Small intestine (tissue), 7 donors: ENCODE data around the gene PCNX2. TPM values are rescaled to one million over a fixed set of nuclear protein-coding genes. Genes with fewer than 3 reads are reported as not detected.

ENCODE experiments used
- DNase-seq, 2 donors: peaks; one replicate each; pipeline versions ENCODE4 v3.0.0 to v3.0.0-alpha.2; 2013
- FAIRE-seq: peaks from 2 replicates; lab custom pipeline; 2012; peaks lifted over from hg19 to GRCh38; lab: Jason Lieb, UNC
- H3K27ac ChIP-seq, 3 donors: one replicate each; pipeline ENCODE4 v1.5.1; 2013; ENCODE audit warnings: low read length in 2 of 3, mild to moderate bottlenecking in 2 of 3, control low read depth in 1 of 3, inconsistent platforms in 1 of 3, low read depth in 1 of 3, moderate library complexity in 1 of 3
- H3K27me3 ChIP-seq, 3 donors: one replicate each; pipeline ENCODE4 v1.6.1; 2013; ENCODE audit warnings: low read length in 3 of 3, inconsistent platforms in 1 of 3; ENCODE audit not compliant: control insufficient read depth in 3 of 3, insufficient read depth in 3 of 3
- H3K36me3 ChIP-seq, 3 donors: one replicate each; pipeline ENCODE4 v1.6.1; 2013; ENCODE audit warnings: low read length in 3 of 3, inconsistent platforms in 1 of 3, low read depth in 1 of 3, mild to moderate bottlenecking in 1 of 3, moderate library complexity in 1 of 3; ENCODE audit not compliant: control insufficient read depth in 3 of 3, insufficient read depth in 2 of 3
- H3K4me1 ChIP-seq, 3 donors: one replicate each; pipeline ENCODE4 v1.6.1; 2013; ENCODE audit warnings: low read length in 2 of 3, inconsistent platforms in 1 of 3, low read depth in 1 of 3, mild to moderate bottlenecking in 1 of 3, moderate library complexity in 1 of 3; ENCODE audit not compliant: control insufficient read depth in 3 of 3, insufficient read depth in 2 of 3
- H3K4me3 ChIP-seq, 3 donors: one replicate each; pipeline ENCODE4 v1.5.1; 2013; ENCODE audit warnings: low read length in 3 of 3, control low read depth in 1 of 3, inconsistent platforms in 1 of 3, low read depth in 1 of 3, mild to moderate bottlenecking in 1 of 3, moderate library complexity in 1 of 3
- H3K9me3 ChIP-seq, 2 donors: one replicate each; pipeline ENCODE4 v1.6.1; 2013; ENCODE audit warnings: low read depth in 1 of 2, low read length in 1 of 2; ENCODE audit not compliant: control insufficient read depth in 2 of 2, insufficient read depth in 1 of 2
- WGBS, 3 donors: extraction: QIAGEN DNeasy Blood & Tissue Kit; methylation state at CpG; one replicate each; pipeline ENCODE4 v1.1.7; 2013; 5-methylcytosine and 5-hydroxymethylcytosine counted together
- polyA plus RNA-seq, 4 donors: library from polyadenylated mRNA; stranded (reverse) in 3 of 4; unstranded in 1 of 4; fragments of 200-250 nt in 3 of 4; fragments of 120-200 nt in 1 of 4; gene quantifications; one replicate each; pipeline versions ENCODE4 v1.2.1 to v1.2.3, GENCODE V29; 2013
- donor health status: healthy with polysubstance abuse.
- donor health status: control.
- donor health status: control.
- donor health status: Bipolar disorder and iron deficiency.
- donor health status: healthy.

The PCNX2 gene
- polyA plus RNA-seq, 4 donors: 1.3 to 18.1 (median 5.1) TPM

GRCh38 chr1:232984577-232985425 lies 310.7 kb downstream of the PCNX2 start:
- peak in 1 of 2 donors; percentile 15 for DNase-seq
- Histone ChIP-seq H3K9me3 (no peaks in the 10 kb centered on the region), H3K36me3 (peaks cover 0 to 17% (median 0%) of the 10 kb centered on the region in 3 donors), H3K4me3 (no peak overlapping the region), H3K27me3 (no peaks in the 10 kb centered on the region), H3K27ac (no peak overlapping the region), H3K4me1 (peaks cover 0 to 3% (median 0%) of the 10 kb centered on the region in 3 donors)
- 85 to 86% (median 86%) methylated on average over 10 of the region's 10 CpGs for WGBS, 3 donors
- no peak for FAIRE-seq

GRCh38 chr1:232983817-232984567 lies 311.5 kb downstream of the PCNX2 start:
- Histone ChIP-seq H3K27ac (no peak overlapping the region), H3K4me3 (no peak overlapping the region), H3K36me3 (peaks cover 0 to 24% (median 0%) of the 10 kb centered on the region in 3 donors), H3K27me3 (no peaks in the 10 kb centered on the region), H3K9me3 (no peaks in the 10 kb centered on the region), H3K4me1 (peaks cover 0 to 3% (median 0%) of the 10 kb centered on the region in 3 donors)
- 89 to 92% (median 90%) methylated on average over 25 of the region's 25 CpGs for WGBS, 3 donors
- no peak for FAIRE-seq
- no peak for DNase-seq

- FAIRE-seq (no peak), DNase-seq (no peak)
- Histone ChIP-seq H3K27me3 (no peaks in the 10 kb centered on the region), H3K36me3 (peaks cover 0 to 21% (median 0%) of the 10 kb centered on the region in 3 donors), H3K4me3 (no peak overlapping the region), H3K27ac (no peak overlapping the region), H3K9me3 (no peaks in the 10 kb centered on the region), H3K4me1 (peaks cover 0 to 3% (median 0%) of the 10 kb centered on the region in 3 donors)
- WGBS, 3 donors: 97% methylated on average over 14 of the region's 14 CpGs
Observed at GRCh38 chr1:232983375-232983774, 312.1 kb downstream of the PCNX2 start.

GRCh38 chr1:232982238-232982944 lies 313.1 kb downstream of the PCNX2 start:
- no peaks in the 10 kb centered on the region for H3K9me3 ChIP-seq
- DNase-seq (no peak), FAIRE-seq (no peak)
- peaks cover 0 to 29% (median 5%) of the 10 kb centered on the region in 3 donors for H3K36me3 ChIP-seq
- H3K4me3 ChIP-seq: no peak overlapping the region
- H3K27ac ChIP-seq: no peak overlapping the region
- peaks cover 0 to 3% (median 0%) of the 10 kb centered on the region in 3 donors for H3K4me1 ChIP-seq
- WGBS, 3 donors: 85 to 90% (median 88%) methylated on average over 13 of the region's 13 CpGs
- no peaks in the 10 kb centered on the region for H3K27me3 ChIP-seq

- no peaks in the 10 kb centered on the region for H3K27me3 ChIP-seq
- DNase-seq (no peak), FAIRE-seq (no peak)
- no peaks in the 10 kb centered on the region for H3K9me3 ChIP-seq
- peaks cover 0 to 38% (median 8%) of the 10 kb centered on the region in 3 donors for H3K36me3 ChIP-seq
- whole genome bisulfite sequencing, 3 donors: 88 to 95% (median 92%) methylated on average over 9 of the region's 9 CpGs
- no peak overlapping the region for H3K4me3 ChIP-seq
- no peak overlapping the region for H3K27ac ChIP-seq
- peaks cover 0 to 7% (median 0%) of the 10 kb centered on the region in 3 donors for H3K4me1 ChIP-seq
Observed at GRCh38 chr1:232980986-232981560, 314.5 kb downstream of the PCNX2 start.

DNA sequence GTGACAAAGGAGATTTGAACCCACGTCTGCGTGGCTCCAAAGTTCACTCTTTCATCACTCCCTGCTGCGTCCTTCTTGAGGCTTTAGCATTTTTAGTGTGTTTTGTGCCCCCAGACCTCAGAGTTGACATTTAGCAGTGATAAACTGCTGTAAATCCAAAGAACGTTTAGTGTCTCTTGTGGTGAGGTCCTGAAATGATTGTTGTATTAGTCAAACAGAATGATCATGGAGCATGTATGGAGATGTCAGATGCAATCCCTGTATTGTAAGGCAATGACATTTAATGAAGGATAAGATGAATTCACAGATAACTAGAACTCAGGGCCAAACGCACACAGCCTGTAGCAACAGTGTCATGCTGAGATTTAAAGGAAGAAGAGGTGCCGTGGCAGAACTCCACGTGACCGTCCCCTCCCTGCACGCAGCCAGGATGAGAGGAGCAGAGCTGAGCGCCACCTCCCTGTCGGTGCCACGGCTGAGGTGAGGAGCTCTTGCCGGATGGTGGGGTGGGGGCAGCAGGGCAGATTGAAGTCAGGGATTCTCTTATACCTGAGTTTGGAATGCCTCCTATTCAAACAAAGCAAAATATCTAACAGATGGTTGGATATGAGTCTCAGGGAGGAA lies 315.1 kb downstream of the PCNX2 start:
- Histone ChIP-seq H3K9me3 (no peaks in the 10 kb centered on the region), H3K4me3 (no peak overlapping the region), H3K4me1 (peaks cover 0 to 7% (median 0%) of the 10 kb centered on the region in 3 donors), H3K27ac (no peak overlapping the region), H3K36me3 (peaks cover 0 to 35% (median 8%) of the 10 kb centered on the region in 3 donors), H3K27me3 (no peaks in the 10 kb centered on the region)
- WGBS, 3 donors: 79 to 83% (median 81%) methylated on average over 13 of the region's 13 CpGs
- DNase-seq (no peak), FAIRE-seq (no peak)

- Histone ChIP-seq H3K4me3 (no peak overlapping the region), H3K4me1 (peaks cover 0 to 4% (median 0%) of the 10 kb centered on the region in 3 donors), H3K9me3 (peaks cover 0 to 2% of the 10 kb centered on the region in 2 donors), H3K27me3 (no peaks in the 10 kb centered on the region), H3K36me3 (peaks cover 0 to 35% (median 8%) of the 10 kb centered on the region in 3 donors), H3K27ac (no peak overlapping the region)
- FAIRE-seq (no peak), DNase-seq (no peak)
- WGBS, 3 donors: 95 to 99% (median 96%) methylated on average over 6 of the region's 6 CpGs
Observed at GRCh38 chr1:232979558-232979957, 316.0 kb downstream of the PCNX2 start.
